ENCODE measurements around the gene SH3RF2. TPM values are rescaled to one million over a fixed set of nuclear protein-coding genes. Genes with fewer than 3 reads are reported as not detected.
"Not testable (repeated sequence)": the region's sequence is repeated elsewhere in the genome, so short reads cannot be mapped to it uniquely, and the experiment has no call there.

The SH3RF2 gene
- total RNA-seq, 3 donors from 2014 or later, result 6.6 to 9.5 (median 9.4) TPM

DNA sequence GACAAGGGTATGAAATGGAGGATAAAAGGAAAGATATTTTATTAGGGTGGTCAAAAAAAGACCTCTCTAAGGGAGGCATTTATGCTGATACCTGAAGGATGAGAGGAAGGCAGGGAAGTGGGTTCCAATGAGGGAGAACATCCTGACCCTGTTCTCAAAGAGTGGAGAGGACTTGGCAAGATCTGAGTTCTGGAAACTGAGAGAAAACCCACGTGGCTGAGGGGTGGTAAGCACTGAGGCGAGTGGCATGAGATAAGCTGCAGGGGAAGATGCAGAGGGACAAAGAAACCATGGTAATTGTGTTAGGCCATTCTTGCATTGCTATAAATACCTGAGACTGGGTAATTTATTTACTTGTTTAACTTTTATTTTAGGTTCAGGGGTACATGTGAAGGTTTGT lies 16.8 kb downstream of the SH3RF2 start:
- intact Hi-C loops (cut with DNase I; ENCODE audit: low total_unique reads), result no loop called here
- Histone ChIP-seq H3K9me3 (no peaks in the 10 kb centered on the region), H3K4me3 (no peak overlapping the region), H3K27ac (no peak overlapping the region), H3K36me3 (no peaks in the 10 kb centered on the region), H3K27me3 (no peaks in the 10 kb centered on the region), H3K4me1 (no peaks in the 10 kb centered on the region)
- no peak for TF ChIP-seq POLR2AphosphoS5 (IDR thresholded peaks at IDR 0.05)
- TF ChIP-seq, protein P1, sequence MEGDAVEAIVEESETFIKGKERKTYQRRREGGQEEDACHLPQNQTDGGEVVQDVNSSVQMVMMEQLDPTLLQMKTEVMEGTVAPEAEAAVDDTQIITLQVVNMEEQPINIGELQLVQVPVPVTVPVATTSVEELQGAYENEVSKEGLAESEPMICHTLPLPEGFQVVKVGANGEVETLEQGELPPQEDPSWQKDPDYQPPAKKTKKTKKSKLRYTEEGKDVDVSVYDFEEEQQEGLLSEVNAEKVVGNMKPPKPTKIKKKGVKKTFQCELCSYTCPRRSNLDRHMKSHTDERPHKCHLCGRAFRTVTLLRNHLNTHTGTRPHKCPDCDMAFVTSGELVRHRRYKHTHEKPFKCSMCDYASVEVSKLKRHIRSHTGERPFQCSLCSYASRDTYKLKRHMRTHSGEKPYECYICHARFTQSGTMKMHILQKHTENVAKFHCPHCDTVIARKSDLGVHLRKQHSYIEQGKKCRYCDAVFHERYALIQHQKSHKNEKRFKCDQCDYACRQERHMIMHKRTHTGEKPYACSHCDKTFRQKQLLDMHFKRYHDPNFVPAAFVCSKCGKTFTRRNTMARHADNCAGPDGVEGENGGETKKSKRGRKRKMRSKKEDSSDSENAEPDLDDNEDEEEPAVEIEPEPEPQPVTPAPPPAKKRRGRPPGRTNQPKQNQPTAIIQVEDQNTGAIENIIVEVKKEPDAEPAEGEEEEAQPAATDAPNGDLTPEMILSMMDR (IDR thresholded peaks at IDR 0.05), result no peak
- TF ChIP-seq POLR2A (IDR thresholded peaks at IDR 0.05), result no peak
- no peak for DNase-seq (ENCODE audit: low spot score in 2 of 2)

DNA sequence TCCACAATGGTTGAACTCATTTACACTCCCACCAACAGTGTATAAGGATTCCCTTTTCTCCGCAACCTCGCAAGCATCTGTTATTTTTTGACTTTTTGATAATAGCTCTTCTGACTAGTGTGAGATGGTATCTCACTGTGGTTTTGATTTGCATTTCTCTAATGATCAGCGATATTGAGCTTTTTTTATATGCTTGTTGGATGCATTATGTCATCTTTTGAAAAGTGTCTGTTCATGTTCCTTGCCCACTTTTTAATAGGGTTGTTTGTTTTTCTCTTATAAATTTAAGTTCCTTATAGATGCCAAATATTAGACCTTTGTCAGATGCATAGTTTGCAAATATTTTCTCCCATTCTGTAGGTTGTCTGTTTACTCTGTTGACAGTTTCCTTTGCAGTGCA lies 17.8 kb downstream of the SH3RF2 start:
- DNase-seq (ENCODE audit: low spot score in 2 of 2); H3K4me3 ChIP-seq; intact Hi-C loops (cut with DNase I; ENCODE audit: low total_unique reads); H3K36me3 ChIP-seq; H3K27me3 ChIP-seq; H3K27ac ChIP-seq; H3K4me1 ChIP-seq; H3K9me3 ChIP-seq: not testable (repeated sequence)

DNA sequence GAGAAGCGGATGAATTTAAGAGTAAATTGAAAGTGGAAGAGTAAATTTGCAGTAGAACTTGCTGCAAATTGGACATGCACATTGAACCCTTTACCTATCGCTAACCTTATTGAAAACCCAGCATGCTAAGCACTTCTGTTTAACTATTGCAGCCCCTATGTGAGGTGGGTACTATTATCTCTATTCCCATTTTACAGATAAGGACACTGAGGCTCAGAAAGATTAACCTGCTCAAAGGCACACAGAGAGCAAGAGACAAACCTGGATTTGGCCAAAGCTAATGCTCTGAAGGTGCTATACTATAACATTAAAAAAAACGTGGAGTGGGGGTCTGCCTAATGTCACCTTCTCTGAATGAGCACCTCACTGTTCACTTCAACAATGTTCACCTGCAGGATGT lies 21.0 kb downstream of the SH3RF2 start:
- Histone ChIP-seq H3K27me3 (no peaks in the 10 kb centered on the region), H3K36me3 (no peaks in the 10 kb centered on the region), H3K4me1 (no peaks in the 10 kb centered on the region), H3K9me3 (no peaks in the 10 kb centered on the region), H3K4me3 (no peak overlapping the region), H3K27ac (no peak overlapping the region)
- no peak for DNase-seq (ENCODE audit: low spot score in 2 of 2)
- no peak for TF ChIP-seq POLR2A (IDR thresholded peaks at IDR 0.05)
- TF ChIP-seq, protein P1 (IDR thresholded peaks at IDR 0.05), result no peak
- no peak for TF ChIP-seq POLR2AphosphoS5 (IDR thresholded peaks at IDR 0.05)
- intact Hi-C loops (cut with DNase I; ENCODE audit: low total_unique reads), result no loop called here

DNA sequence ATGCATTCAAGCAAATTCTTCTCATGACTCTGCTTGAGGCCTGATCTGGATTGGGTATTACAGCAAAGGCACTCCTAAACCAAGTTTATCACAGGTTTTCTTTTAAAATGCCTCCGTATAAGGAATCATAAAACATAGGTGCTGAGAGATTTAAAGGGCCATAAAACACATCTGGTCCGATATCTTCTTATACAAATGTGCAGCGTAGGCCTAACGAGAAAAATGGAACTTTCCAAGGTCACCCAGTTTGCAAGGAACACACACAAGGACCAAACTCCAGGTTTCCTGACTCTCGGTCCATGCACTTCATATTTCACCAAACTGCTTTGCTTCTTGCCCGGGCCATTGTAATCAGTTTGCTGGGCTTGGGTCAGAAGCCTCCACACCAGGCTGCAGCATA lies 22.1 kb downstream of the SH3RF2 start:
- intact Hi-C loops (cut with DNase I; ENCODE audit: low total_unique reads), result no loop called here
- Histone ChIP-seq H3K36me3 (no peaks in the 10 kb centered on the region), H3K4me1 (no peaks in the 10 kb centered on the region), H3K27me3 (no peaks in the 10 kb centered on the region), H3K27ac (no peak overlapping the region), H3K9me3 (no peaks in the 10 kb centered on the region), H3K4me3 (no peak overlapping the region)
- DNase-seq (ENCODE audit: low spot score in 2 of 2), result no peak
- no peak for TF ChIP-seq POLR2A (IDR thresholded peaks at IDR 0.05)
- no peak for TF ChIP-seq POLR2AphosphoS5 (IDR thresholded peaks at IDR 0.05)
- TF ChIP-seq, protein P1 (IDR thresholded peaks at IDR 0.05), result no peak

DNA sequence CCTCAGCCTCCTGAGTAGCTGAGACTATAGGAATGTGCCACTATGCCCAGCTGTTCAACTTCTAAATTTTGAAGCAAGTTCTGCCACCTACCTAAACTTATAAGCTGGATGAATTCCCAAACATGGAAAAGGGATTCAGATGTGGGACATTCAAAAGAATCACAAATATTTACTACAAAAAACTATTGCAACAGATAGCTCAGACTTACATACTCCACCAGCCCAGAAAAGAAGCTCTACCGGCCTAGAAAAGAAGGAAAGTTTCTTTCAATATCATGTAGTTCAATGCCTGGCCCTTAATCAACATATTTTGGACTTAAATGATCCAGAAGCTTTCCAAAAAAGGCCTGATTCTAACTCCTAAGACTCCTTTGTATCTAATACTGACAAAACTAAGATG lies 23.8 kb downstream of the SH3RF2 start:
- Histone ChIP-seq H3K9me3 (no peaks in the 10 kb centered on the region), H3K27ac (peak overlapping the region; percentile 46 to 55), H3K4me1 (no peaks in the 10 kb centered on the region), H3K27me3 (no peaks in the 10 kb centered on the region), H3K4me3 (no peak overlapping the region), H3K36me3 (no peaks in the 10 kb centered on the region)
- no peak for DNase-seq (ENCODE audit: low spot score in 2 of 2)
- intact Hi-C loops (cut with DNase I; ENCODE audit: low total_unique reads), result loop anchor here (5.0 kb wide), 1 partner anchor 828 kb away; no protein-coding TSS in a partner anchor
- TF ChIP-seq POLR2AphosphoS5 (IDR thresholded peaks at IDR 0.05) (no peak), POLR2A (IDR thresholded peaks at IDR 0.05) (no peak)
- TF ChIP-seq, protein P1 (IDR thresholded peaks at IDR 0.05), result no peak
